Caki2 (cell line): ENCODE results near the gene RBM4. TPM values are rescaled to one million over a fixed set of nuclear protein-coding genes. Genes with fewer than 3 reads are reported as not detected.
A peak's percentile ranks its signal among the peaks of the same experiment; 100 is the strongest.

Source experiments
- DNase-seq: peaks from one replicate; pipeline ENCODE4 v3.0.0-alpha.2; 2015; ENCODE audit warnings: low read depth
- in situ Hi-C: cut with HindIII; loops from 2 replicates; pipeline ENCODE4 v1.10.0; 2016; ENCODE audit warnings: low sequenced_read_pairs, low pct_unique_long_range_greater_than_20kb, mixed read lengths
- total RNA-seq: library from RNA; depleted of rRNA; stranded (reverse); fragments of >200 nt; shearing (Covaris generic); gene quantifications from 2 replicates; pipeline ENCODE4 v1.2.3, GENCODE V29; 2014; ENCODE audit warnings: low replicate concordance

RBM4 gene
- total RNA-seq, 1 experiment from 2014 or later, result 116 TPM

GRCh38 chr11:66609721-66610617, 28.5 kb upstream of the RBM4 start:
- in situ Hi-C loops, result no loop called here
- DNase-seq, result no peak

GRCh38 chr11:66612458-66612857, 26.0 kb upstream of the RBM4 start:
- DNase-seq, result no peak
- in situ Hi-C loops, result no loop called here

- in situ Hi-C loops, result no loop called here
- DNase-seq, result no peak
Observed at GRCh38 chr11:66614073-66614472, 24.4 kb upstream of the RBM4 start.

- in situ Hi-C loops, result no loop called here
- DNase-seq, result peak; percentile 98
Observed at GRCh38 chr11:66616379-66617154, 21.9 kb upstream of the RBM4 start, which contains the start of gene RBM14. RBM14 (plus strand) TSS chr11:66616630; CDS start chr11:66616721, 91 bp downstream.

GRCh38 chr11:66617155-66617834, 21.2 kb upstream of the RBM4 start:
- DNase-seq, result no peak
- in situ Hi-C loops, result no loop called here

GRCh38 chr11:66619080-66619554, 19.4 kb upstream of the RBM4 start:
- peak; percentile 19 for DNase-seq
- in situ Hi-C loops, result no loop called here

- no peak for DNase-seq
Observed at GRCh38 chr11:66624450-66624849, 14.1 kb upstream of the RBM4 start.

GRCh38 chr11:66625041-66625751, 13.3 kb upstream of the RBM4 start:
- in situ Hi-C loops, result no loop called here
- DNase-seq, result no peak

More at GRCh38 chr11:66624450-66624849, 14.1 kb upstream of the RBM4 start:
- in situ Hi-C loops, result no loop called here

GRCh38 chr11:66625752-66626149, 12.8 kb upstream of the RBM4 start:
- in situ Hi-C loops, result no loop called here

GRCh38 chr11:66626382-66626781, 12.1 kb upstream of the RBM4 start:
- DNase-seq, result no peak
- in situ Hi-C loops, result no loop called here

More at GRCh38 chr11:66625752-66626149, 12.8 kb upstream of the RBM4 start:
- DNase-seq, result no peak

GRCh38 chr11:66626926-66627325, 11.6 kb upstream of the RBM4 start:
- in situ Hi-C loops, result no loop called here
- DNase-seq, result no peak

GRCh38 chr11:66628061-66628603, 10.4 kb upstream of the RBM4 start:
- DNase-seq, result no peak
- in situ Hi-C loops, result no loop called here

- DNase-seq, result no peak
- in situ Hi-C loops, result no loop called here
Observed at GRCh38 chr11:66629356-66629755, 9.1 kb upstream of the RBM4 start.

- in situ Hi-C loops, result no loop called here
- DNase-seq, result no peak
Observed at GRCh38 chr11:66631883-66632282, 6.6 kb upstream of the RBM4 start.

GRCh38 chr11:66632952-66633351, 5.6 kb upstream of the RBM4 start:
- in situ Hi-C loops, result no loop called here
- DNase-seq, result no peak

- in situ Hi-C loops, result no loop called here
- no peak for DNase-seq
Observed at GRCh38 chr11:66636411-66636810, 2.1 kb upstream of the RBM4 start.

- in situ Hi-C loops, result no loop called here
- no peak for DNase-seq
Observed at GRCh38 chr11:66637557-66638176, 836 bp upstream of the RBM4 start.
